Fibroblast of lung (primary cell): Measurements from ENCODE around the gene DOCK3. TPM values are rescaled to one million over a fixed set of nuclear protein-coding genes. Genes with fewer than 3 reads are reported as not detected.

Experiments
- DNase-seq, 2 donors: peaks; one replicate each; pipeline versions ENCODE4 v3.0.0 to v3.0.0-alpha.2; 2010; ENCODE audit warnings: low read depth in 2 of 2
- H2AFZ ChIP-seq: 2 replicates; pipeline ENCODE4 v1.5.1; 2012; ENCODE audit warnings: low read length, control low read depth, inconsistent platforms
- H3K27ac ChIP-seq: 2 replicates; pipeline ENCODE4 v1.5.1; 2011; ENCODE audit warnings: low read length, control low read depth; ENCODE audit not compliant: insufficient read depth
- H3K27me3 ChIP-seq: 2 replicates; pipeline ENCODE4 v1.5.1; 2011; ENCODE audit warnings: mild to moderate bottlenecking, low read length; ENCODE audit not compliant: control insufficient read depth, insufficient read depth
- H3K36me3 ChIP-seq: 2 replicates; pipeline ENCODE4 v1.5.1; 2011; ENCODE audit warnings: low read length; ENCODE audit not compliant: control insufficient read depth, insufficient read depth
- H3K4me1 ChIP-seq: 2 replicates; pipeline ENCODE4 v1.5.1; 2011; ENCODE audit warnings: low read length; ENCODE audit not compliant: control insufficient read depth, insufficient read depth; ENCODE audit errors: extremely low read depth
- H3K4me2 ChIP-seq: 2 replicates; pipeline ENCODE4 v1.5.1; 2011; ENCODE audit warnings: low read length, control low read depth; ENCODE audit not compliant: insufficient read depth; ENCODE audit errors: extremely low read depth
- H3K4me3 ChIP-seq, 4 experiments: fragments of 200-600 bp in 1 of 4; sonication (generic) in 1 of 4; replicated peaks in 1 of 4; 2 replicates each; pipeline ENCODE4 v1.5.1; 2011 to 2016; ENCODE audit warnings: low read length in 4 of 4, low read depth in 3 of 4, mild to moderate bottlenecking in 3 of 4, control low read depth in 2 of 4, inconsistent platforms in 1 of 4, mixed read lengths in 1 of 4; ENCODE audit not compliant: insufficient read depth in 1 of 4; ENCODE audit errors: control extremely low read depth in 1 of 4
- H3K79me2 ChIP-seq: 2 replicates; pipeline ENCODE4 v1.5.1; 2012; ENCODE audit warnings: mild to moderate bottlenecking, low read length, inconsistent platforms; ENCODE audit not compliant: control insufficient read depth, insufficient read depth
- H3K9ac ChIP-seq: 2 replicates; pipeline ENCODE4 v1.5.1; 2011; ENCODE audit warnings: mild to moderate bottlenecking, low read length, control low read depth; ENCODE audit not compliant: insufficient read depth
- H3K9me3 ChIP-seq: 2 replicates; pipeline ENCODE4 v1.5.1; 2012; ENCODE audit warnings: low read depth, low read length; ENCODE audit not compliant: control insufficient read depth, insufficient read depth
- H4K20me1 ChIP-seq: 2 replicates; pipeline ENCODE4 v1.5.1; 2011; ENCODE audit warnings: low read length; ENCODE audit not compliant: control insufficient read depth, insufficient read depth; ENCODE audit errors: extremely low read depth
- EZH2 ChIP-seq: IDR thresholded peaks from 2 replicates; pipeline ENCODE4 v1.5.1; 2012; ENCODE audit warnings: low read length, control low read depth, mild to moderate bottlenecking; ENCODE audit errors: missing control alignments
- polyA plus RNA-seq, 2 donors: library from polyadenylated mRNA; depleted of rRNA in 1 of 2; stranded (reverse) in 1 of 2; unstranded in 1 of 2; fragments of >200 nt; gene quantifications; 2 replicates each; pipeline ENCODE4 v1.2.1, GENCODE V29; 2011 to 2012; ENCODE audit warnings: missing spikeins in 1 of 2
- total RNA-seq: library from RNA; depleted of rRNA; stranded (reverse); fragments of >200 nt; gene quantifications from 2 replicates; pipeline ENCODE4 v1.2.1, GENCODE V29; 2014
- TF ChIP-seq, protein P1 (sequence below), 2 donors: IDR thresholded peaks in 1 of 2; conservative IDR thresholded peaks in 1 of 2; 1 replicate in 1 of 2; 2 replicates in 1 of 2; pipeline ENCODE4 v1.5.1; 2011 to 2012; ENCODE audit warnings: low read length in 2 of 2, control low read depth in 1 of 2, inconsistent platforms in 1 of 2, low read depth in 1 of 2, mild to moderate bottlenecking in 1 of 2

DOCK3 gene
- total and polyA plus RNA-seq, 2 donors (not counting 1 experiment from before 2014, with no cell fraction given) = 0.07 to 0.17 TPM

GRCh38 chr3:50737193-50737905 lies 62.6 kb downstream of the DOCK3 start:
- DNase-seq = no peak
- Histone ChIP-seq H3K4me1 (no peaks in the 10 kb centered on the region), H3K4me3 (no peak overlapping the region), H3K27me3 (no peaks in the 10 kb centered on the region), H3K4me2 (no peak overlapping the region), H3K36me3 (no peaks in the 10 kb centered on the region), H2AFZ (no peak overlapping the region), H3K27ac (no peak overlapping the region), H4K20me1 (no peaks in the 10 kb centered on the region), H3K79me2 (no peaks in the 10 kb centered on the region), H3K9ac (no peak overlapping the region), H3K9me3 (no peaks in the 10 kb centered on the region)
- no peak for TF ChIP-seq EZH2
- TF ChIP-seq, protein P1, sequence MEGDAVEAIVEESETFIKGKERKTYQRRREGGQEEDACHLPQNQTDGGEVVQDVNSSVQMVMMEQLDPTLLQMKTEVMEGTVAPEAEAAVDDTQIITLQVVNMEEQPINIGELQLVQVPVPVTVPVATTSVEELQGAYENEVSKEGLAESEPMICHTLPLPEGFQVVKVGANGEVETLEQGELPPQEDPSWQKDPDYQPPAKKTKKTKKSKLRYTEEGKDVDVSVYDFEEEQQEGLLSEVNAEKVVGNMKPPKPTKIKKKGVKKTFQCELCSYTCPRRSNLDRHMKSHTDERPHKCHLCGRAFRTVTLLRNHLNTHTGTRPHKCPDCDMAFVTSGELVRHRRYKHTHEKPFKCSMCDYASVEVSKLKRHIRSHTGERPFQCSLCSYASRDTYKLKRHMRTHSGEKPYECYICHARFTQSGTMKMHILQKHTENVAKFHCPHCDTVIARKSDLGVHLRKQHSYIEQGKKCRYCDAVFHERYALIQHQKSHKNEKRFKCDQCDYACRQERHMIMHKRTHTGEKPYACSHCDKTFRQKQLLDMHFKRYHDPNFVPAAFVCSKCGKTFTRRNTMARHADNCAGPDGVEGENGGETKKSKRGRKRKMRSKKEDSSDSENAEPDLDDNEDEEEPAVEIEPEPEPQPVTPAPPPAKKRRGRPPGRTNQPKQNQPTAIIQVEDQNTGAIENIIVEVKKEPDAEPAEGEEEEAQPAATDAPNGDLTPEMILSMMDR (conservative IDR thresholded peaks at IDR 0.05 in 1 of 2, IDR thresholded peaks at IDR 0.05 in 1 of 2; ENCODE audit: low read depth in 1 of 2, low read length in 2 of 2) = no peak

DNA sequence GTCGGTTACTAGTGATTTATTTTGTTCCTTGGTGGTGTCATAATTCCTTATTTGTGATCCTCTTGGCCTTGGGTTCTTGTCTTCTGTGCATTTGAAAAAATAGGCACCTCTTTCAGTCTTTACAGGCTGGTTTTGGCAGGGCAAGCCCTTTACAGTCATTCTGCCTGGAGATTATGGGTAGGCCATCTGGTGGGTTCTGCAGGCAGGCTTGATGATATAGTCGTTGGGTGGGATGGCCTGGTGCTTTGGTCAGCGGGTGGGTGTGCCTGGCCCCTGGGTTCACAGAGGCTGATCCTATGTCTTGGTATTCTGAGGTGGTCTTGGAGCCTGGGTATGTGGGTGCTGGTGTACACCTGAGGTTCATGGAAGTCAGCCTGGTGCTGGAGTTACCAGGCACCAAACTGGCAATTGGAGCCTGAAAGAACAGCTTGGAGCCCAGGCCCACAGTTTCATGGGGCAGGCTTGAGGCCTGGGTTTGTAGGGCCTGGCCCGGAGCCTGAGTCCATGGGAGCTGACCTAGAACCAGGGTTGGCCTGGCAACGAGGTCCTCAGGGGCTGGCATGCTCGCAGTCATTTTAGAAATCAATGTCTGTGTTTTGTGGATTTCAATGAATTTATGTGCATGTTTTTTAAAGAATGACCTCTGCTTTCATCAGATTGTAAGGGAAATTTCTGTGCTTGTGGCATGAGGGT lies 63.3 kb downstream of the DOCK3 start:
- DNase-seq = no peak

DNA sequence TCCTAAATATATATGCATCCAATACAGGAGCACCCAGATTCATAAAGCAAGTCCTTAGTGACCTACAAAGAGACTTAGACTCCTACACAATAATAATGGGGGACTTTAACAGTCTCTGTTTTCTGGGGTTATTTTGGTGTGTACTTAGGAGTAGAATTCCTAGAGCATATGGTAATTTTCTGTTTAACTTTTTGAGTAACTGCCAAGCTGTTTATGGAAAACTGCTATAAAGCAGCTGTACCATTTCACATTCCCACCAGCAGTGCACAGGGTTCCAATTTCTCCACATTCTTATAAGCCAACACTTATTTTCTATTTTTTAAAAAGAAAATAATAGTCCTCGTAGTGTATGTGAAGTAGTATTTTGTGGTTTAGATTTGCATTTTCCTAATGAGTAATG lies 68.9 kb downstream of the DOCK3 start:
- no peaks in the 10 kb centered on the region for H3K9me3 ChIP-seq
- H3K4me2 ChIP-seq = no peak overlapping the region
- H3K27me3 ChIP-seq = no peaks in the 10 kb centered on the region
- H3K4me1 ChIP-seq = no peaks in the 10 kb centered on the region
- no peaks in the 10 kb centered on the region for H3K36me3 ChIP-seq
- H2AFZ ChIP-seq = no peak overlapping the region
- H3K4me3 ChIP-seq = no peak overlapping the region
- no peak overlapping the region for H3K9ac ChIP-seq
- H4K20me1 ChIP-seq = no peaks in the 10 kb centered on the region
- TF ChIP-seq, protein P1 (conservative IDR thresholded peaks at IDR 0.05 in 1 of 2, IDR thresholded peaks at IDR 0.05 in 1 of 2; ENCODE audit: low read depth in 1 of 2, low read length in 2 of 2) = no peak
- TF ChIP-seq EZH2 = no peak
- no peaks in the 10 kb centered on the region for H3K79me2 ChIP-seq
- DNase-seq = no peak
- H3K27ac ChIP-seq = no peak overlapping the region

More for the DNA sequence above, 63.3 kb downstream of the DOCK3 start:
- no peaks in the 10 kb centered on the region for H3K9me3 ChIP-seq
- no peak overlapping the region for H3K9ac ChIP-seq
- H3K4me3 ChIP-seq = no peak overlapping the region
- no peaks in the 10 kb centered on the region for H4K20me1 ChIP-seq
- TF ChIP-seq, protein P1 (conservative IDR thresholded peaks at IDR 0.05 in 1 of 2, IDR thresholded peaks at IDR 0.05 in 1 of 2; ENCODE audit: low read depth in 1 of 2, low read length in 2 of 2) = no peak
- TF ChIP-seq EZH2 = no peak
- H3K4me2 ChIP-seq = no peak overlapping the region
- H3K36me3 ChIP-seq = no peaks in the 10 kb centered on the region
- H3K79me2 ChIP-seq = no peaks in the 10 kb centered on the region
- no peaks in the 10 kb centered on the region for H3K4me1 ChIP-seq
- H3K27me3 ChIP-seq = no peaks in the 10 kb centered on the region
- H3K27ac ChIP-seq = no peak overlapping the region
- H2AFZ ChIP-seq = no peak overlapping the region
